Activated naive CD4-positive, alpha-beta T cell treated with anti-CD3 and anti-CD28 coated beads for 36 hours (primary cell): ENCODE data around the gene SLC6A8. TPM values are rescaled to one million over a fixed set of nuclear protein-coding genes. Genes with fewer than 3 reads are reported as not detected.

Experiments used
- CTCF ChIA-PET: fragments of 350-600 bp; sonication (Branson Sonifier 250); formaldehyde crosslinking; loops from one replicate; lab custom pipeline; 2021; ENCODE audit warnings: antibody characterized with exemption; lab: Charles Lee
- DNase-seq: peaks from one replicate; pipeline ENCODE4 v3.0.0-alpha.2; 2020
- H3K27ac Mint-ChIP-seq: one replicate; pipeline ENCODE4 v1.8.0; 2021; ENCODE audit warnings: mild to moderate bottlenecking, mixed read lengths
- H3K27me3 Mint-ChIP-seq: one replicate; pipeline ENCODE4 v1.8.0; 2021; ENCODE audit warnings: low read depth, mixed read lengths
- H3K36me3 Mint-ChIP-seq: one replicate; pipeline ENCODE4 v1.8.0; 2021; ENCODE audit warnings: low read depth, mixed read lengths
- H3K4me1 Mint-ChIP-seq: one replicate; pipeline ENCODE4 v1.8.0; 2021; ENCODE audit warnings: low read depth, mixed read lengths
- H3K4me3 Mint-ChIP-seq: one replicate; pipeline ENCODE4 v1.8.0; 2021; ENCODE audit warnings: mild to moderate bottlenecking, moderate library complexity, mixed read lengths
- H3K9me3 Mint-ChIP-seq: one replicate; pipeline ENCODE4 v1.8.0; 2021; ENCODE audit warnings: mixed read lengths
- intact Hi-C: fragments of 100-400 bp; cut with micrococcal nuclease; formaldehyde crosslinking; loops from one replicate; pipeline ENCODE4 v1.15.1; 2023
- total RNA-seq, 2 experiments: library from RNA; stranded (reverse); gene quantifications; one replicate each; pipeline ENCODE4 v1.2.3, GENCODE V29; 2021

Gene SLC6A8
- total RNA-seq, 2 experiments from 2014 or later = 0.32 to 0.41 TPM

GRCh38 chrX:153643431-153644351, 44.0 kb upstream of the SLC6A8 start:
- no peak for DNase-seq
- Mint-ChIP-seq H3K27me3 (peaks cover 35% of the 10 kb centered on the region), H3K27ac (no peak overlapping the region), H3K9me3 (no peaks in the 10 kb centered on the region), H3K4me3 (peak overlapping the region; percentile 21), H3K4me1 (peaks cover 11% of the 10 kb centered on the region), H3K36me3 (no peaks in the 10 kb centered on the region)
- intact Hi-C loops = no loop called here
- CTCF ChIA-PET = interaction anchor here (1.0 to 1.5 kb wide), 5 partner anchors 12 to 105 kb away, joined by 3 to 6 read pairs (median 4); no protein-coding TSS in a partner anchor

DNA sequence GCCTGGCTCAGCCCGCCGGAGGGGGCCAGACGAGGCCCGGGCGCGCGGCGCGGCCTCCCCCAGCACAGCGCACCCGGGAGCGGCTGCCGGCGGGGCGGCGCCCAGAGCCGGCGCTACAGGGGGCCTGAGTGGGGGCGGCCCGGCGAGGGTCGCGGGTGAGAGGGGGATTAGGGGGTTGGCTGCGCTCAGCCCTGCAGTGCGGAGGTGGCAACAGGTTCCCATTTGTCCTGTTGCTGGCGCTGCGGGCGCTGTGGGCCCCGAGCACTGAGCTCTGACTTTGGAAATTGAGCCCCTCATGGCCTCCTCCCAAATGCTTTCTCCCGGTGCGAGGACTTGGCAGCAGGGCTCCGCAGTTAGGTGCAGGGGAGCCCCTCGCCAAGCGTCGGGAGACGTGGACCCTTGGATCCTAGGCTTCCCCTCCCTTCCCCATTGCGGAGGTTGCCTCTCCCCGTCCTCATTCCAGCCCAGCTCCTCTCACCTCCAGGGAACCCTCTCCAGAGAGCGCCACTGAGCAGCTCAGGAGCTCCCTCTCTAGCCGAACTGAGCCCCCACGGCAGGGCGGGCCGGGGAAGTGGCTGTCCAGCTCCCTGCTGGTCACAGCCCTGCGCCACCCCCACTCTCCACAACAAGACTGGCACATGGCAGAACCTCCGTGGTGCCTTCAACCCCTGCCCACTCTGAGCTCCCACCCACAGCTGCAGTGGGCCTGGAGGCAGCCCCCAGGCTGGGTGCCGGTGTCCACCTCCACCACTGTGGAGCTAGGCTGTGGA, 43.2 kb upstream of the SLC6A8 start:
- no peak for DNase-seq
- Mint-ChIP-seq H3K9me3 (no peaks in the 10 kb centered on the region), H3K36me3 (no peaks in the 10 kb centered on the region), H3K4me3 (no peak overlapping the region), H3K4me1 (peaks cover 11% of the 10 kb centered on the region), H3K27ac (no peak overlapping the region), H3K27me3 (peaks cover 37% of the 10 kb centered on the region)
- intact Hi-C loops = no loop called here
- CTCF ChIA-PET = interaction anchor here (0.7 to 2.9 kb wide), 9 partner anchors 13 to 1087 kb away, joined by 3 to 9 read pairs (median 3); no protein-coding TSS in a partner anchor

GRCh38 chrX:153645151-153645550, 42.6 kb upstream of the SLC6A8 start:
- Mint-ChIP-seq H3K27ac (no peak overlapping the region), H3K27me3 (peaks cover 37% of the 10 kb centered on the region), H3K4me1 (peaks cover 11% of the 10 kb centered on the region), H3K4me3 (no peak overlapping the region), H3K9me3 (no peaks in the 10 kb centered on the region), H3K36me3 (no peaks in the 10 kb centered on the region)
- no peak for DNase-seq
- intact Hi-C loops = no loop called here
- CTCF ChIA-PET = interaction anchor here (0.7 to 2.9 kb wide), 10 partner anchors 12 to 1086 kb away, joined by 3 to 9 read pairs (median 3); no protein-coding TSS in a partner anchor

DNA sequence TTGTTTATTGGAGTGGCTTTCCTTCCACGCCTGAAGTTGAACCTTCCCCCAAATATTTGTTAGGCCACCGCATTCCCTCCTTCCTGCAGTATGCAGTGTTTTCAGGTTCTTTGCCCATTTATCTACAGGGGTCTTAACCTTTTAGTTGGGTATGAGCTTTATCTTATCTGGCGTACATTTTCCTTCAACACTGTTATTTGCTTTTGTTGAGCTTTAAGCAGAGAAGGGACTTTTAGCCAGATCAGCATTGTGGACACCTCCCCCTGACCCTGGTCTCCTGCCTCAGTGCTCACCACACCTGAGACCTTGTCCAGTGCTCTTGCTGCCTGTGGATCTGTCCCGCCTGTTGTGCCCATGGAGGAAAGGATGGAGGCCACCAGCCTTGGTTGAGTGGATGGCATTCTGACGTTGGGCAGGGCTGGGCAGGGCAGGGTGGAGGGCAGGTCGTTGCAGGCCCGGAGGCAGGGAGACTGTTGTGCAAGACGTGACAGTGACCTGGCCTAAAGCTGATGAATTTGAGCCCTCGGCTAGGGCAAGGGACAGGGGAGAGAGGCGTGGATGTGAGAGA, 41.7 kb upstream of the SLC6A8 start:
- H3K36me3 Mint-ChIP-seq = no peaks in the 10 kb centered on the region
- no peak overlapping the region for H3K27ac Mint-ChIP-seq
- no peaks in the 10 kb centered on the region for H3K9me3 Mint-ChIP-seq
- H3K4me1 Mint-ChIP-seq = peaks cover 11% of the 10 kb centered on the region
- intact Hi-C loops = no loop called here
- no peak for DNase-seq
- H3K4me3 Mint-ChIP-seq = no peak overlapping the region
- peaks cover 35% of the 10 kb centered on the region for H3K27me3 Mint-ChIP-seq
- CTCF ChIA-PET = interaction anchor here (1.0 to 2.9 kb wide), 6 partner anchors 12 to 106 kb away, joined by 3 to 9 read pairs (median 6); no protein-coding TSS in a partner anchor

- intact Hi-C loops = no loop called here
Observed at GRCh38 chrX:153646620-153647373, 40.9 kb upstream of the SLC6A8 start, which contains the start of gene DUSP9. Gene DUSP9, plus strand, starts transcription at chrX:153647203. Its CDS starts 751 bp downstream, at chrX:153647954.

DNA sequence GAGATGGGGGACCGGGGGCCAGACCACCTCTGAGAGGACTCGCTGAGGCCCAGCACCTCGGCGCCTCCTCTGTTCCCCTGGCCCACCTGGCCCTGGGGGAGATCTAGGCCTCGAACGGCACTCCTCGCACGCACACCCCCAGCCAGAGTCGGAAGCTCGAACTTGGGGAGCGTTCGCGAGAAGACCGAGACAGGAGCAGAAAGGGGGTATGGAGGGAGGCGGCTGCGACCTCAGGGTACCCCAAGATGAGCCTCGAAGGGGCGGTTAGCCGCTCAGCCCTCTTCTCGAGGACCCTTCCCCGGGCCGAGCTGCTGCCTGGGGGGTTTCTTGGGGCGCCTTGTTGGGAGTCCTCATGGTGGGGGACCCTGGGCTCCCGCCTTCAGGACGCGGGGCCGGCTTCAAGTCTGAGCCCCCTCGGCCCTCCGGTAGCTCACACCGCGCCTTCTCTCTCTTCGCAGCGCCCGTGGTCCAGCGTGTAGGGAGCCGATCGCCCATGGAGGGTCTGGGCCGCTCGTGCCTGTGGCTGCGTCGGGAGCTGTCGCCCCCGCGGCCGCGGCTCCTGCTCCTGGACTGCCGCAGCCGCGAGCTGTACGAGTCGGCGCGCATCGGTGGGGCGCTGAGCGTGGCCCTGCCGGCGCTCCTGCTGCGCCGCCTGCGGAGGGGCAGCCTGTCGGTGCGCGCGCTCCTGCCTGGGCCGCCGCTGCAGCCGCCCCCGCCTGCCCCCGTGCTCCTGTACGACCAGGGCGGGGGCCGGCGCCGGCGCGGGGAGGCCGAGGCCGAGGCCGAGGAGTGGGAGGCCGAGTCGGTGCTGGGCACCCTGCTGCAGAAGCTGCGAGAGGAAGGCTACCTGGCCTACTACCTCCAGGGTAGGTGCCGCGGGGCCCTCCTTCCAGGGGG, 40.0 kb upstream of the SLC6A8 start:
- H3K27ac Mint-ChIP-seq = no peak overlapping the region
- intact Hi-C loops = no loop called here
- no peak overlapping the region for H3K4me3 Mint-ChIP-seq
- peaks cover 28% of the 10 kb centered on the region for H3K27me3 Mint-ChIP-seq
- CTCF ChIA-PET = interaction anchor here (1.2 to 2.9 kb wide), 5 partner anchors 10 to 108 kb away, joined by 3 to 12 read pairs (median 7); no protein-coding TSS in a partner anchor
- DNase-seq = no peak
- no peaks in the 10 kb centered on the region for H3K9me3 Mint-ChIP-seq
- no peaks in the 10 kb centered on the region for H3K36me3 Mint-ChIP-seq
- peaks cover 10% of the 10 kb centered on the region for H3K4me1 Mint-ChIP-seq

More at GRCh38 chrX:153646620-153647373, 40.9 kb upstream of the SLC6A8 start, which contains the start of gene DUSP9:
- DNase-seq = no peak
- H3K36me3 Mint-ChIP-seq = no peaks in the 10 kb centered on the region
- H3K9me3 Mint-ChIP-seq = no peaks in the 10 kb centered on the region
- H3K27ac Mint-ChIP-seq = no peak within 1 kb of the TSS
- peaks cover 11% of the 10 kb centered on the region for H3K4me1 Mint-ChIP-seq
- no peak within 1 kb of the TSS for H3K4me3 Mint-ChIP-seq
- peaks cover 29% of the 10 kb centered on the region for H3K27me3 Mint-ChIP-seq
- CTCF ChIA-PET = interaction anchor here (1.2 to 2.9 kb wide), 7 partner anchors 11 to 107 kb away, joined by 3 to 9 read pairs (median 6); no protein-coding TSS in a partner anchor

GRCh38 chrX:153648358-153649177, 39.2 kb upstream of the SLC6A8 start:
- CTCF ChIA-PET = interaction anchor here (0.6 to 2.7 kb wide), 5 partner anchors 9 to 109 kb away, joined by 3 to 12 read pairs (median 4); no protein-coding TSS in a partner anchor
- Mint-ChIP-seq H3K27ac (no peak overlapping the region), H3K4me1 (peaks cover 3% of the 10 kb centered on the region), H3K9me3 (no peaks in the 10 kb centered on the region), H3K27me3 (peaks cover 24% of the 10 kb centered on the region), H3K36me3 (no peaks in the 10 kb centered on the region), H3K4me3 (no peak overlapping the region)
- no peak for DNase-seq
- intact Hi-C loops = loop anchor here (1.0 kb wide), 3 partner anchors 38 to 109 kb away; no protein-coding TSS in a partner anchor

GRCh38 chrX:153649178-153649914, 38.4 kb upstream of the SLC6A8 start:
- H3K4me1 Mint-ChIP-seq = peaks cover 2% of the 10 kb centered on the region
- CTCF ChIA-PET = interaction anchor here (0.6 to 2.7 kb wide), 6 partner anchors 8 to 109 kb away, joined by 3 to 12 read pairs (median 4); no protein-coding TSS in a partner anchor
- no peak overlapping the region for H3K4me3 Mint-ChIP-seq
- H3K9me3 Mint-ChIP-seq = no peaks in the 10 kb centered on the region
- intact Hi-C loops = loop anchor here (1.0 kb wide), 3 partner anchors 39 to 110 kb away; no protein-coding TSS in a partner anchor
- DNase-seq = peak; percentile 49
- no peak overlapping the region for H3K27ac Mint-ChIP-seq
- H3K27me3 Mint-ChIP-seq = peaks cover 24% of the 10 kb centered on the region
- no peaks in the 10 kb centered on the region for H3K36me3 Mint-ChIP-seq
